OCI-LY1 (cell line): ENCODE data around the gene AMOTL1.

Experiments
- EZH2 ChIP-seq: fragments of 200-600 bp; sonication (generic), shearing (Covaris generic); IDR thresholded peaks from 2 replicates; pipeline ENCODE4 v1.8.0; 2017; ENCODE audit warnings: borderline replicate concordance, mixed run types, mild to moderate bottlenecking, antibody characterized with exemption, low read length, moderate library complexity, mixed read lengths
- TF ChIP-seq, protein P1 (sequence below): fragments of 200-600 bp; sonication (generic), shearing (Covaris generic); IDR thresholded peaks from 2 replicates; pipeline ENCODE4 v1.5.1; 2017; ENCODE audit warnings: mild to moderate bottlenecking, antibody characterized with exemption, low read length, moderate library complexity, mixed read lengths

DNA sequence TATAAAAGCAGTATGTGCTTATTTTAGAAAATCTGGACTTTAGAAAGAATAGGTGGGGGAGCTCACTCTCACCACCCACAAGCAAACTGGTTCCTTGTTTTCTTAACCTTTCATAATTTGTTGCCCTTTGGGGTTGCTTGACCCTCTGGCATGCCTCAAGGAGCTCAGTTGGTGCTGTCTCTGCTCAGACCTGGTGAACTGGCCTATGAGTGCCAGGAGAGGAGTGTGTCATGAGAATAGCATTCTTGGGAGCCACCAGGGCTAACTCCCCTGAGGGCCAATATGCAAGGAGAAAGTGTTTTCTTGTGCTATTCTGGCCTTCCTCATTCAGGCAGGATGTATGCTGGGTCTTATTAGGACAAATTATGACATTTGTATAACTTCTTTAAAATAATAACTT lies 21.0 kb upstream of the AMOTL1 start:
- TF ChIP-seq, protein P1, sequence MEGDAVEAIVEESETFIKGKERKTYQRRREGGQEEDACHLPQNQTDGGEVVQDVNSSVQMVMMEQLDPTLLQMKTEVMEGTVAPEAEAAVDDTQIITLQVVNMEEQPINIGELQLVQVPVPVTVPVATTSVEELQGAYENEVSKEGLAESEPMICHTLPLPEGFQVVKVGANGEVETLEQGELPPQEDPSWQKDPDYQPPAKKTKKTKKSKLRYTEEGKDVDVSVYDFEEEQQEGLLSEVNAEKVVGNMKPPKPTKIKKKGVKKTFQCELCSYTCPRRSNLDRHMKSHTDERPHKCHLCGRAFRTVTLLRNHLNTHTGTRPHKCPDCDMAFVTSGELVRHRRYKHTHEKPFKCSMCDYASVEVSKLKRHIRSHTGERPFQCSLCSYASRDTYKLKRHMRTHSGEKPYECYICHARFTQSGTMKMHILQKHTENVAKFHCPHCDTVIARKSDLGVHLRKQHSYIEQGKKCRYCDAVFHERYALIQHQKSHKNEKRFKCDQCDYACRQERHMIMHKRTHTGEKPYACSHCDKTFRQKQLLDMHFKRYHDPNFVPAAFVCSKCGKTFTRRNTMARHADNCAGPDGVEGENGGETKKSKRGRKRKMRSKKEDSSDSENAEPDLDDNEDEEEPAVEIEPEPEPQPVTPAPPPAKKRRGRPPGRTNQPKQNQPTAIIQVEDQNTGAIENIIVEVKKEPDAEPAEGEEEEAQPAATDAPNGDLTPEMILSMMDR = no peak
- TF ChIP-seq EZH2 = no peak
